K562 (cell line): Measurements from ENCODE around the gene RPL10A. TPM values are rescaled to one million over a fixed set of nuclear protein-coding genes. Genes with fewer than 3 reads are reported as not detected.

Experiments
- E2F3 ChIP-seq: fragments of 250-450 bp; sonication (Bioruptor Pico); IDR thresholded peaks from 2 replicates; pipeline ENCODE4 v1.4.0; 2020; ENCODE audit warnings: mild to moderate bottlenecking
- HNRNPL ChIP-seq: fragments of 200-400 bp; formaldehyde crosslinking; IDR thresholded peaks from 2 replicates; pipeline ENCODE4 v1.6.1; 2017; ENCODE audit warnings: low read depth, mild to moderate bottlenecking, low read length
- KLF6 ChIP-seq: fragments of 250-450 bp; sonication (Bioruptor Pico); IDR thresholded peaks from 2 replicates; pipeline ENCODE4 v1.4.0; 2020; ENCODE audit warnings: mild to moderate bottlenecking, moderate library complexity, borderline replicate concordance
- MECOM ChIP-seq: fragments of 250-450 bp; sonication (Bioruptor Pico); IDR thresholded peaks from 2 replicates; pipeline ENCODE4 v1.8.0; 2022; ENCODE audit warnings: inconsistent platforms
- MYBL2 ChIP-seq, 2 experiments: fragments of 450-650 bp in 1 of 2; sonication (generic) in 1 of 2; formaldehyde crosslinking in 1 of 2; IDR thresholded peaks; 2 replicates each; pipeline versions ENCODE4 v1.6.1 to v1.8.1; 2017 to 2022; ENCODE audit warnings: borderline replicate concordance in 1 of 2, inconsistent platforms in 1 of 2, low read depth in 1 of 2, mild to moderate bottlenecking in 1 of 2, missing genetic modification reagents in 1 of 2, moderate library complexity in 1 of 2
- RAD51 ChIP-seq: fragments of 450-650 bp; IDR thresholded peaks from 2 replicates; pipeline ENCODE4 v1.7.1; 2016; ENCODE audit warnings: low read depth, mild to moderate bottlenecking, borderline replicate concordance
- ZKSCAN8 ChIP-seq: fragments of 200-800 bp; sonication (Bioruptor generic); IDR thresholded peaks from 2 replicates; pipeline ENCODE4 v1.6.1; 2016; ENCODE audit warnings: missing genetic modification characterization, missing compliant biosample characterization
- ZNF197 ChIP-seq: fragments of 200-800 bp; sonication (Bioruptor generic); IDR thresholded peaks from 2 replicates; pipeline ENCODE4 v1.6.1; 2016; ENCODE audit warnings: low read depth, missing genetic modification characterization, missing compliant biosample characterization
- ZNF586 ChIP-seq: fragments of 450-650 bp; formaldehyde crosslinking; conservative IDR thresholded peaks from 2 replicates; pipeline ENCODE4 v1.4.0; 2020; ENCODE audit warnings: mild to moderate bottlenecking, moderate library complexity
- polyA plus RNA-seq, 8 experiments: library from polyadenylated mRNA; depleted of rRNA in 4 of 8; stranded (reverse) in 5 of 8; unstranded in 3 of 8; fragments of >200 nt; fragmentation: Nextera tagmentation in 2 of 8; fragmentation: Illumina TruSeq in 1 of 8; extraction: Ambion mirVana in 2 of 8; extraction: Trizol in 1 of 8; gene quantifications; 2 replicates each; pipeline versions ENCODE4 v1.2.1 to v1.2.3, GENCODE V29; 2011 to 2014; ENCODE audit warnings: inconsistent platforms in 1 of 8, missing spikeins in 1 of 8
- total RNA-seq, 7 experiments: library from RNA; depleted of rRNA in 6 of 7; stranded (reverse); fragments of >200 nt in 6 of 7; fragmentation: Illumina TruSeq in 2 of 7; extraction: Trizol in 2 of 7; gene quantifications; 2 replicates each; pipeline versions ENCODE4 v1.2.1 to v1.2.3, GENCODE V29; 2011 to 2021; ENCODE audit warnings: low replicate concordance in 1 of 7
- TF ChIP-seq, protein P1 (sequence below): fragments of 450-650 bp; IDR thresholded peaks from 2 replicates; pipeline ENCODE4 v1.6.1; 2017; ENCODE audit warnings: antibody characterized with exemption, mild to moderate bottlenecking
- TF ChIP-seq, protein P2 (sequence below): fragments of 250-450 bp; sonication (Bioruptor Pico); IDR thresholded peaks from 2 replicates; pipeline ENCODE4 v1.5.0; 2022; ENCODE audit warnings: mild to moderate bottlenecking
- TF ChIP-seq, protein P3 (sequence below), 2 experiments: fragments of 200-800 bp in 1 of 2; sonication (Bioruptor generic) in 1 of 2; sonication (generic) in 1 of 2; formaldehyde crosslinking in 1 of 2; IDR thresholded peaks in 1 of 2; conservative IDR thresholded peaks in 1 of 2; 2 replicates each; pipeline versions ENCODE4 v1.5.0 to v1.6.1; 2016 to 2020; ENCODE audit warnings: missing compliant biosample characterization in 1 of 2, missing genetic modification characterization in 1 of 2, missing genetic modification reagents in 1 of 2
- TF ChIP-seq, protein P4 (sequence below): fragments of 450-650 bp; formaldehyde crosslinking; IDR thresholded peaks from 2 replicates; pipeline ENCODE4 v1.4.0; 2022; ENCODE audit warnings: missing genetic modification characterization

RPL10A gene
- total and polyA plus RNA-seq, 9 of the 15 experiments (the other 6 are each of a cell fraction or from before 2014, with no cell fraction given), result 1,589 to 3,237 (median 2,116) TPM

DNA sequence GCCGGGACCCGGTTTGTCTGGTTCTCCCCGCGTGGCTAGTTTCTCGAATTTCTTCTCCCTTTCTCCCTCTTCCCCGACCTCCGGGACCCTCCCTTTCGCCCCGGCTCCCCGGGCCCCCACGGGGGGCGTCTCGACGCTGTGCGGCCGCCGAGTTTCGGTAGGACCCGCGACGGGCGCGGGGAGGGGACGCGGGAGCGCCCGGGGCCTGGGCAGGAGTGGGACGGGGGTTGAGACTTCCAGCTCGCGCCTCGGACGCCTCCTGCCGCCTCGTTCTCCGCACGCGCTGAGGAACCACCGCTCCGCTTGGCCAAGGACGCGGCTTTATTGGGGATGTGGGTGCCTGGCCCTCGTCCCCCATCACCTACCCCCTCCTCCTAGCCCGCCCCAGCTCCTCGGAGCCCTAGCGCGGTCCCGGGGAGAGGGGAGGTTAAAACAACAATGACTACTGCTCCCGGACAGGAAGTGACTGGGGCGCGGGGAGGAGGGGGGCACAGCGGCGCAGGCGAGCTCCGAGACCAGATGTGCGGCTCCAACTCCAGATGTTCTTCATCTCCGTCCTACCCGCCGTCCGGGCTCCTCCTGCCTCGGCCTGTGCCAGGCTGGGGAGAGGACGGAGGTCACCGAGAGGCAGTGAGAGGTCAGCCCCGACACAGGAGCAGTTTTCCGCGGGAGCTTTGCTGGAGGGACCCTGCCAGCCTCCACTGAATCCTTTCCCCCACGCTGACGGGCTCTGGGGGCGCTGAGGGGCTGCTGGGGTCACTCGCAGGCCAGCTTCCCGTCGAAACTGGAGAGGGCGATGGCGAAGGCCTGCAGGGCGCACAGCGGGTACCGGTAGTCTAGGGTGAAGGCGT is 29.6 kb downstream of the RPL10A start (continued):
- TF ChIP-seq ZNF586 (CRISPR knock-in tag), result 0 out of 2 replicates have a peak, but pooled peaks have one; percentile 17
- TF ChIP-seq MECOM (CRISPR knock-in tag), result no peak
- no peak for TF ChIP-seq ZNF197 (CRISPR knock-in tag)
- TF ChIP-seq KLF6, result no peak
- no peak for TF ChIP-seq RAD51
- TF ChIP-seq, protein P1, sequence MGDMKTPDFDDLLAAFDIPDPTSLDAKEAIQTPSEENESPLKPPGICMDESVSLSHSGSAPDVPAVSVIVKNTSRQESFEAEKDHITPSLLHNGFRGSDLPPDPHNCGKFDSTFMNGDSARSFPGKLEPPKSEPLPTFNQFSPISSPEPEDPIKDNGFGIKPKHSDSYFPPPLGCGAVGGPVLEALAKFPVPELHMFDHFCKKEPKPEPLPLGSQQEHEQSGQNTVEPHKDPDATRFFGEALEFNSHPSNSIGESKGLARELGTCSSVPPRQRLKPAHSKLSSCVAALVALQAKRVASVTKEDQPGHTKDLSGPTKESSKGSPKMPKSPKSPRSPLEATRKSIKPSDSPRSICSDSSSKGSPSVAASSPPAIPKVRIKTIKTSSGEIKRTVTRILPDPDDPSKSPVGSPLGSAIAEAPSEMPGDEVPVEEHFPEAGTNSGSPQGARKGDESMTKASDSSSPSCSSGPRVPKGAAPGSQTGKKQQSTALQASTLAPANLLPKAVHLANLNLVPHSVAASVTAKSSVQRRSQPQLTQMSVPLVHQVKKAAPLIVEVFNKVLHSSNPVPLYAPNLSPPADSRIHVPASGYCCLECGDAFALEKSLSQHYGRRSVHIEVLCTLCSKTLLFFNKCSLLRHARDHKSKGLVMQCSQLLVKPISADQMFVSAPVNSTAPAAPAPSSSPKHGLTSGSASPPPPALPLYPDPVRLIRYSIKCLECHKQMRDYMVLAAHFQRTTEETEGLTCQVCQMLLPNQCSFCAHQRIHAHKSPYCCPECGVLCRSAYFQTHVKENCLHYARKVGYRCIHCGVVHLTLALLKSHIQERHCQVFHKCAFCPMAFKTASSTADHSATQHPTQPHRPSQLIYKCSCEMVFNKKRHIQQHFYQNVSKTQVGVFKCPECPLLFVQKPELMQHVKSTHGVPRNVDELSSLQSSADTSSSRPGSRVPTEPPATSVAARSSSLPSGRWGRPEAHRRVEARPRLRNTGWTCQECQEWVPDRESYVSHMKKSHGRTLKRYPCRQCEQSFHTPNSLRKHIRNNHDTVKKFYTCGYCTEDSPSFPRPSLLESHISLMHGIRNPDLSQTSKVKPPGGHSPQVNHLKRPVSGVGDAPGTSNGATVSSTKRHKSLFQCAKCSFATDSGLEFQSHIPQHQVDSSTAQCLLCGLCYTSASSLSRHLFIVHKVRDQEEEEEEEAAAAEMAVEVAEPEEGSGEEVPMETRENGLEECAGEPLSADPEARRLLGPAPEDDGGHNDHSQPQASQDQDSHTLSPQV, result peak; percentile 87
- TF ChIP-seq, protein P2, sequence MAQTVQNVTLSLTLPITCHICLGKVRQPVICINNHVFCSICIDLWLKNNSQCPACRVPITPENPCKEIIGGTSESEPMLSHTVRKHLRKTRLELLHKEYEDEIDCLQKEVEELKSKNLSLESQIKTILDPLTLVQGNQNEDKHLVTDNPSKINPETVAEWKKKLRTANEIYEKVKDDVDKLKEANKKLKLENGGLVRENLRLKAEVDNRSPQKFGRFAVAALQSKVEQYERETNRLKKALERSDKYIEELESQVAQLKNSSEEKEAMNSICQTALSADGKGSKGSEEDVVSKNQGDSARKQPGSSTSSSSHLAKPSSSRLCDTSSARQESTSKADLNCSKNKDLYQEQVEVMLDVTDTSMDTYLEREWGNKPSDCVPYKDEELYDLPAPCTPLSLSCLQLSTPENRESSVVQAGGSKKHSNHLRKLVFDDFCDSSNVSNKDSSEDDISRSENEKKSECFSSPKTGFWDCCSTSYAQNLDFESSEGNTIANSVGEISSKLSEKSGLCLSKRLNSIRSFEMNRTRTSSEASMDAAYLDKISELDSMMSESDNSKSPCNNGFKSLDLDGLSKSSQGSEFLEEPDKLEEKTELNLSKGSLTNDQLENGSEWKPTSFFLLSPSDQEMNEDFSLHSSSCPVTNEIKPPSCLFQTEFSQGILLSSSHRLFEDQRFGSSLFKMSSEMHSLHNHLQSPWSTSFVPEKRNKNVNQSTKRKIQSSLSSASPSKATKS, result no peak
- TF ChIP-seq, protein P3, sequence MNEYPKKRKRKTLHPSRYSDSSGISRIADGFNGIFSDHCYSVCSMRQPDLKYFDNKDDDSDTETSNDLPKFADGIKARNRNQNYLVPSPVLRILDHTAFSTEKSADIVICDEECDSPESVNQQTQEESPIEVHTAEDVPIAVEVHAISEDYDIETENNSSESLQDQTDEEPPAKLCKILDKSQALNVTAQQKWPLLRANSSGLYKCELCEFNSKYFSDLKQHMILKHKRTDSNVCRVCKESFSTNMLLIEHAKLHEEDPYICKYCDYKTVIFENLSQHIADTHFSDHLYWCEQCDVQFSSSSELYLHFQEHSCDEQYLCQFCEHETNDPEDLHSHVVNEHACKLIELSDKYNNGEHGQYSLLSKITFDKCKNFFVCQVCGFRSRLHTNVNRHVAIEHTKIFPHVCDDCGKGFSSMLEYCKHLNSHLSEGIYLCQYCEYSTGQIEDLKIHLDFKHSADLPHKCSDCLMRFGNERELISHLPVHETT (CRISPR knock-in tag; conservative IDR thresholded peaks at IDR 0.05 in 1 of 2, IDR thresholded peaks at IDR 0.05 in 1 of 2), result no peak; a peak in 1 of 4 replicates
- no peak for TF ChIP-seq MYBL2 (IDR thresholded peaks at IDR 0.05; ENCODE audit: low read depth)
- peak; percentile 76; the same call in 1 of the 2 replicates for TF ChIP-seq MYBL2 (CRISPR knock-in tag; IDR thresholded peaks at IDR 0.05; ENCODE audit: borderline replicate concordance)
- TF ChIP-seq E2F3 (CRISPR knock-in tag), result peak; percentile 35; the same call in 1 of the 2 replicates
- TF ChIP-seq HNRNPL, result peak; percentile 54; the same call in 1 of the 2 replicates
- TF ChIP-seq ZKSCAN8, result 0 out of 2 replicates have a peak, but pooled peaks have one; percentile 42
- TF ChIP-seq, protein P4, sequence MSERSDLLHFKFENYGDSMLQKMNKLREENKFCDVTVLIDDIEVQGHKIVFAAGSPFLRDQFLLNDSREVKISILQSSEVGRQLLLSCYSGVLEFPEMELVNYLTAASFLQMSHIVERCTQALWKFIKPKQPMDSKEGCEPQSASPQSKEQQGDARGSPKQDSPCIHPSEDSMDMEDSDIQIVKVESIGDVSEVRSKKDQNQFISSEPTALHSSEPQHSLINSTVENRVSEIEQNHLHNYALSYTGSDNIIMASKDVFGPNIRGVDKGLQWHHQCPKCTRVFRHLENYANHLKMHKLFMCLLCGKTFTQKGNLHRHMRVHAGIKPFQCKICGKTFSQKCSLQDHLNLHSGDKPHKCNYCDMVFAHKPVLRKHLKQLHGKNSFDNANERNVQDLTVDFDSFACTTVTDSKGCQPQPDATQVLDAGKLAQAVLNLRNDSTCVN (CRISPR knock-in tag), result no peak
